Measurements from ENCODE around the gene B3GAT1. TPM values are rescaled to one million over a fixed set of nuclear protein-coding genes. Genes with fewer than 3 reads are reported as not detected.

B3GAT1 gene
- total RNA-seq, 1 donor, result not detected

DNA sequence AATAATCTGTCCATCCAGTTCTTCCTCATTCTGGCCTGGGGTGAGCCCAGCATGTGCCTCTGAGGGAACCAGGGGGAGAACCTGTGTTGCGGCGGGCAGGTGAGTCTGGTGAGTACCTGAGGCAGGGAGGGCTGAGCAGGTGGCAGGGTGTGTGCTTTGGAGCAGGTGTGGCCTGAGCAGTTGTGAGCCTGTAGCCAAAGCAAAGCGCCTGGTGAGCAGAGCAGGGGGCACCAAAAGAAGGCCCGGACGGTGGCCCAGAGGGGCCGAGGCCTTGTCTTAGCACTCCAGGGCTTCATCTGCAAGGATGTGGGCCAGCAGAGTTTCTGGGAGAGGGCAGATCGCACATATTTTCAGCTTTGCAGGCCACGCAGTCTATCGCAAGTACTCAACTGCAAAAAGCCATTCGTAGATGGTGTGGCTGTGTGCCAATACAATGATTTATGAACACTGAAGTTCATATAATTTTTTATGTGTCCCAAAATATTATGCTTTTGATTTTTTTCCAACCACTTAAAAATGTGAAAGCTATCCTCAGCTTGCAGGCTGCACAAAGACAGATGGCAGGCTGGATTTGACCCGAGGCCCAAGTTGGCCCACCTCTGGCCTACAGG is 71.6 kb downstream of the B3GAT1 start:
- TF ChIP-seq, protein P1, sequence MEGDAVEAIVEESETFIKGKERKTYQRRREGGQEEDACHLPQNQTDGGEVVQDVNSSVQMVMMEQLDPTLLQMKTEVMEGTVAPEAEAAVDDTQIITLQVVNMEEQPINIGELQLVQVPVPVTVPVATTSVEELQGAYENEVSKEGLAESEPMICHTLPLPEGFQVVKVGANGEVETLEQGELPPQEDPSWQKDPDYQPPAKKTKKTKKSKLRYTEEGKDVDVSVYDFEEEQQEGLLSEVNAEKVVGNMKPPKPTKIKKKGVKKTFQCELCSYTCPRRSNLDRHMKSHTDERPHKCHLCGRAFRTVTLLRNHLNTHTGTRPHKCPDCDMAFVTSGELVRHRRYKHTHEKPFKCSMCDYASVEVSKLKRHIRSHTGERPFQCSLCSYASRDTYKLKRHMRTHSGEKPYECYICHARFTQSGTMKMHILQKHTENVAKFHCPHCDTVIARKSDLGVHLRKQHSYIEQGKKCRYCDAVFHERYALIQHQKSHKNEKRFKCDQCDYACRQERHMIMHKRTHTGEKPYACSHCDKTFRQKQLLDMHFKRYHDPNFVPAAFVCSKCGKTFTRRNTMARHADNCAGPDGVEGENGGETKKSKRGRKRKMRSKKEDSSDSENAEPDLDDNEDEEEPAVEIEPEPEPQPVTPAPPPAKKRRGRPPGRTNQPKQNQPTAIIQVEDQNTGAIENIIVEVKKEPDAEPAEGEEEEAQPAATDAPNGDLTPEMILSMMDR (IDR thresholded peaks at IDR 0.05; ENCODE audit: insufficient read depth, low read depth, low read length), result no peak
- H3K4me3 ChIP-seq (ENCODE audit: low read depth, low read length), result no peak overlapping the region

DNA sequence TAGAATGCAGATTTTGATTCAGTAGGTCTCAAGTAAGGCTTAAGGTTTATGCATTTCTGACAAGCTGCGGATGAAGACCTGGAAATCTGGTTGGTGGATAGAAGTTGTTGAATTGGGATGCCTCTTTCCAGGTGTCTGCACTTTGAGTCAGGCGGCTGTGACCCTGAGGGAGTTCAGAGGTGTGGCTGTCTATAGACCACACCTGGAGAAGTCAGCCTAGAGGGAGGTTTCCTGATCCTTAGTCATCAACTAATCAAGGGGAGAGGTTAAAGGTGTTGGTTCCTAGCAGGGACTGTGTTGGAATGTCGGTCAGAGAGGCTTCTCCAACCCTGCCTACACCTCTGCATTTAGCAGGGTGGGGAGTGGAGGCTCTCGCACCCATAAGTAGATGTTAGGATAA is 72.3 kb downstream of the B3GAT1 start:
- no peak overlapping the region for H3K4me3 ChIP-seq (ENCODE audit: low read depth, low read length)
- TF ChIP-seq, protein P1 (IDR thresholded peaks at IDR 0.05; ENCODE audit: insufficient read depth, low read depth, low read length), result no peak
- no peak for DNase-seq (ENCODE audit: low read depth)

More for the DNA sequence above, 71.6 kb downstream of the B3GAT1 start:
- DNase-seq (ENCODE audit: low read depth), result no peak

DNA sequence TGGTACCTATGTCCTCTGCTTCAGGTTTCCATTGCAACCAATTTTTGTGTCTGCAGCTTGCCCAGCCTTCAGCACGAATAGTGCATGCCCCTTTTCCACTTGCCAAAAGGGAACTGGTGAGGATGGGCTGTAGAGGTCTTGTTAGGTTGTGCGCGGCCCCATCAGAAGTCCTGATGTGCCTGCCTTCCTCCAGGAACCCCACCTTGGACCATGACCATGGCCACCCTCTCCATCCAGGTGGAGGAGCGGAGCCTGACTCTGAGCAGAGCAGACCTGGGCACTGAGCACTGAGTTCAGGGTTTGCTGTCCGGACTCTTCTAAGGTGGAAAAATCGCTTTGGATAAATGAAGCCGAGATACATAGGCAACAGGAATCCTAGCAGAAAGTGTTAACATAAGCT is 73.4 kb downstream of the B3GAT1 start:
- no peak for DNase-seq (ENCODE audit: low read depth)

DNA sequence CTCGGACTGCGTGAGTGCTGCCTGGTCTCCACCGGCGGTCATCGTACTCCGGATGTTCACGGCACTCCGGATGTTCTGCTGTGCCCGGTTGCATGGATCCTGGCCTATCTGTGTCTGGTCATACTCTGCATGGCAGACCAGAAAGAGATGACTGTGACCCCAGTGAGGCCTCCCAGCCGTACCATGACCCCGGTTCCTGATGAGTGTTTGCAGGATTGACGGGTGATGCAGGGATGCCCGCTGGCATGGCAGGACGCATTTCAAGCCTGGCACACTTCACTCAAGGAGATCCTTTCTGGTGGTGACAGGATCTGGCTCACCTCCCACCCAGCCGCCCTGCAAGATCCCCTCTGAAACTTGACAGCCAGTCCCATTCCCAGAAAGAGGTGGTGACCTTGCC is 74.0 kb downstream of the B3GAT1 start:
- DNase-seq (ENCODE audit: low read depth), result no peak
- TF ChIP-seq, protein P1 (IDR thresholded peaks at IDR 0.05; ENCODE audit: insufficient read depth, low read depth, low read length), result no peak
- no peak overlapping the region for H3K4me3 ChIP-seq (ENCODE audit: low read depth, low read length)

More for the DNA sequence above, 73.4 kb downstream of the B3GAT1 start:
- TF ChIP-seq, protein P1 (IDR thresholded peaks at IDR 0.05; ENCODE audit: insufficient read depth, low read depth, low read length), result no peak
- no peak overlapping the region for H3K4me3 ChIP-seq (ENCODE audit: low read depth, low read length)

DNA sequence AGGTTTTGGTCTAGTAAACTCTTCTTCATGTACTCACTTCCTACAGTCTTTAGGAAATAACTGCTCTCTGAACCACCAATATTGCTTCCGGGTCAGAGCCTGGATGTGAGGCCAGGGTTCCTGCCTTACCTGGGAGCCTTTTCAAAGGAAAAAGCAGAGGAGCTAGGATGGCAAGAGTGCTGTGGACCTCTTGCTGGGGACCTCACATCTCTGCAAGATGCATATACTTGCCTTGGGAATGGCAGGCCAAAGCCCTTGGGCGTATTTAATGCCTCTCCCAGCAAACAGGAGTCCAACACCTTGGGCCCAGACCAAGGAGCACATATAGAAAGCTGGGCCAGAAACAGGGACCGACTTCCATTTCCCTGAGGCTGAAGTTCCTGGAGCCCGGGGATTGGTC is 75.0 kb downstream of the B3GAT1 start:
- TF ChIP-seq, protein P1 (IDR thresholded peaks at IDR 0.05; ENCODE audit: insufficient read depth, low read depth, low read length), result no peak
- no peak for DNase-seq (ENCODE audit: low read depth)
- H3K4me3 ChIP-seq (ENCODE audit: low read depth, low read length), result no peak overlapping the region

DNA sequence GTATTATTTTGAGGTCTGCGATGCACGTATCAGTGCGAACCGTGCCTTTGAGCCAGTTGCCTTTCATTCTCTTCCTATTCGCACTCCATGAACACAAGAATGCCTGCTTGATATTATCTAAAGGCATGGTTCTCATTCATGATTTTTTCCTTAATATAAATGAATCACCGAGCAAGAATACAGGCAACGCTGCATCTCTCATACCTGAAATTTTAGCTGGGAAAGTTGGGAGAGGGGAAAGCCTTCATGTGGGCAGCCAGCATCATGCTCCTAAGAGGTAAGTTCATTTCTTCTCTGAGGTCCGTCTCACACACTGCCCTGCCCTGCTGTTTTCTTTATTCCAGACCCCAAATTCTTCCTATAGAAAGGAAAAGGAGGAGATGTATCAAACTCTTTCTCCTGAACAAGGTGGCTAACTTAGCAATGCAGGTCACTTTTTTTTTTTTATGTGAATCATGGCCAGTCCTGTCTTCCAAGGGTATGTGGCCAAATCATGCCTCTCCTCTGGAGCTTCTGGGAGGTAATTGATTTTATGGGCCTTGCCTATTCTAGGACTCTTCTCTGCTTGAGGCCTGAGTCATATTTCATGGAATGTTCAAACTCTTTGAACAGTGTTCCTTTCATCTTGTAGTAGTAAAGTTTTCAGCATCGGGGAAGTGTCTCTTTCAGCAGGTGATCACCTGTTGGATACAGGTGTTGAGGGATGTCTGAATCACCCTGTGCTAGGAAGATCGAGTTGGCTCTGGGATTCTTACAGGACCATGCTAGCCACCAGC is 77.1 kb downstream of the B3GAT1 start:
- H3K4me3 ChIP-seq (ENCODE audit: low read depth, low read length), result no peak overlapping the region
- TF ChIP-seq, protein P1 (IDR thresholded peaks at IDR 0.05; ENCODE audit: insufficient read depth, low read depth, low read length), result no peak
- DNase-seq (ENCODE audit: low read depth), result no peak
